Measurements from ENCODE around the gene VSTM5. TPM values are rescaled to one million over a fixed set of nuclear protein-coding genes. Genes with fewer than 3 reads are reported as not detected.

VSTM5 gene
- total RNA-seq, 1 experiment from 2014 or later: not detected

- Mint-ChIP-seq H3K27me3 (ENCODE audit: insufficient read depth, unreplicated experiment) (no peaks in the 10 kb centered on the region), H3K4me3 (ENCODE audit: unreplicated experiment) (no peak overlapping the region), H3K36me3 (ENCODE audit: insufficient read depth, unreplicated experiment) (no peaks in the 10 kb centered on the region), H3K4me1 (ENCODE audit: insufficient read depth, unreplicated experiment) (peaks cover 41% of the 10 kb centered on the region), H3K9me3 (ENCODE audit: unreplicated experiment) (no peaks in the 10 kb centered on the region), H3K27ac (ENCODE audit: low read depth, unreplicated experiment) (peak overlapping the region; percentile 3)
- no peak for TF ChIP-seq CTCF (IDR thresholded peaks at IDR 0.05; ENCODE audit: unreplicated experiment)
- ChIA-PET CTCF (interaction anchor here (0.8 to 1.3 kb wide), 5 partner anchors 10 to 166 kb away, joined by 3 to 5 read pairs (median 4); no protein-coding TSS in a partner anchor), POLR2A (interaction anchor here (0.7 to 1.2 kb wide), 5 partner anchors 53 to 143 kb away, joined by 3 to 7 read pairs (median 4); partner anchors contain the start of genes C11orf54, MED17 and TAF1D)
- BruUV-seq (replicated peaks): no TSS peak
- intact Hi-C loops (cut with micrococcal nuclease): no loop called here
- DNase-seq (ENCODE audit: unreplicated experiment): peak; percentile 91
Measured at GRCh38 chr11:93842461-93842860, 8.0 kb downstream of the VSTM5 start.

- CTCF ChIA-PET: interaction anchor here (0.8 to 1.3 kb wide), 5 partner anchors 10 to 166 kb away, joined by 3 to 5 read pairs (median 4); no protein-coding TSS in a partner anchor
- no peak for TF ChIP-seq CTCF (IDR thresholded peaks at IDR 0.05; ENCODE audit: unreplicated experiment)
- Mint-ChIP-seq H3K4me1 (ENCODE audit: insufficient read depth, unreplicated experiment) (peaks cover 41% of the 10 kb centered on the region), H3K27me3 (ENCODE audit: insufficient read depth, unreplicated experiment) (no peaks in the 10 kb centered on the region), H3K27ac (ENCODE audit: low read depth, unreplicated experiment) (peak overlapping the region; percentile 3), H3K36me3 (ENCODE audit: insufficient read depth, unreplicated experiment) (no peaks in the 10 kb centered on the region), H3K4me3 (ENCODE audit: unreplicated experiment) (no peak overlapping the region), H3K9me3 (ENCODE audit: unreplicated experiment) (no peaks in the 10 kb centered on the region)
- POLR2A ChIA-PET: interaction anchor here (0.7 to 1.2 kb wide), 5 partner anchors 53 to 144 kb away, joined by 3 to 7 read pairs (median 4); partner anchors contain the start of genes C11orf54, MED17 and TAF1D
- intact Hi-C loops (cut with micrococcal nuclease): no loop called here
- BruUV-seq (replicated peaks): no TSS peak
- DNase-seq (ENCODE audit: unreplicated experiment): no peak
Measured at GRCh38 chr11:93842034-93842433, 8.4 kb downstream of the VSTM5 start.

GRCh38 chr11:93841446-93841845 is 9.0 kb downstream of the VSTM5 start:
- ChIA-PET POLR2A (interaction anchor here (1.2 kb wide), 1 partner anchor 54 kb away, joined by 7 read pairs; no protein-coding TSS in a partner anchor), CTCF (interaction anchor here (0.8 kb wide), 1 partner anchor 53 kb away, joined by 3 read pairs; no protein-coding TSS in a partner anchor)
- no peak for TF ChIP-seq CTCF (IDR thresholded peaks at IDR 0.05; ENCODE audit: unreplicated experiment)
- DNase-seq (ENCODE audit: unreplicated experiment): no peak
- BruUV-seq (replicated peaks): no TSS peak
- H3K4me3 Mint-ChIP-seq (ENCODE audit: unreplicated experiment): no peak overlapping the region
- intact Hi-C loops (cut with micrococcal nuclease): no loop called here
- no peaks in the 10 kb centered on the region for H3K9me3 Mint-ChIP-seq (ENCODE audit: unreplicated experiment)
- H3K36me3 Mint-ChIP-seq (ENCODE audit: insufficient read depth, unreplicated experiment): no peaks in the 10 kb centered on the region
- H3K4me1 Mint-ChIP-seq (ENCODE audit: insufficient read depth, unreplicated experiment): peaks cover 41% of the 10 kb centered on the region
- H3K27ac Mint-ChIP-seq (ENCODE audit: low read depth, unreplicated experiment): no peak overlapping the region
- H3K27me3 Mint-ChIP-seq (ENCODE audit: insufficient read depth, unreplicated experiment): no peaks in the 10 kb centered on the region

- Mint-ChIP-seq H3K4me1 (ENCODE audit: insufficient read depth, unreplicated experiment) (peaks cover 41% of the 10 kb centered on the region), H3K27ac (ENCODE audit: low read depth, unreplicated experiment) (no peak overlapping the region), H3K27me3 (ENCODE audit: insufficient read depth, unreplicated experiment) (no peaks in the 10 kb centered on the region), H3K4me3 (ENCODE audit: unreplicated experiment) (no peak overlapping the region), H3K9me3 (ENCODE audit: unreplicated experiment) (no peaks in the 10 kb centered on the region), H3K36me3 (ENCODE audit: insufficient read depth, unreplicated experiment) (no peaks in the 10 kb centered on the region)
- ChIA-PET POLR2A (no interaction called here), CTCF (no interaction called here)
- BruUV-seq (replicated peaks): no TSS peak
- DNase-seq (ENCODE audit: unreplicated experiment): no peak
- intact Hi-C loops (cut with micrococcal nuclease): no loop called here
- no peak for TF ChIP-seq CTCF (IDR thresholded peaks at IDR 0.05; ENCODE audit: unreplicated experiment)
Measured at GRCh38 chr11:93840981-93841380, 9.4 kb downstream of the VSTM5 start.

Data from MCF 10A (cell line).